Astrocyte of the cerebellum (primary cell): ENCODE data around the gene NHEJ1.

Experiments used
- DNase-seq: peaks from one replicate; pipeline ENCODE4 v3.0.0-alpha.2; 2011; ENCODE audit warnings: low read depth
- H3K4me3 ChIP-seq: 2 replicates; pipeline ENCODE4 v1.5.1; 2011; ENCODE audit warnings: mild to moderate bottlenecking, low read depth, low read length, moderate library complexity
- in situ Hi-C: cut with HindIII; loops from 2 replicates; pipeline ENCODE4 v1.10.0; 2017; ENCODE audit warnings: low sequenced_read_pairs
- TF ChIP-seq, protein P1 (sequence below): IDR thresholded peaks from 2 replicates; pipeline ENCODE4 v1.5.1; 2012; ENCODE audit warnings: low read length, low read depth, moderate library complexity, mild to moderate bottlenecking; ENCODE audit errors: missing control alignments

NHEJ1 gene

DNA sequence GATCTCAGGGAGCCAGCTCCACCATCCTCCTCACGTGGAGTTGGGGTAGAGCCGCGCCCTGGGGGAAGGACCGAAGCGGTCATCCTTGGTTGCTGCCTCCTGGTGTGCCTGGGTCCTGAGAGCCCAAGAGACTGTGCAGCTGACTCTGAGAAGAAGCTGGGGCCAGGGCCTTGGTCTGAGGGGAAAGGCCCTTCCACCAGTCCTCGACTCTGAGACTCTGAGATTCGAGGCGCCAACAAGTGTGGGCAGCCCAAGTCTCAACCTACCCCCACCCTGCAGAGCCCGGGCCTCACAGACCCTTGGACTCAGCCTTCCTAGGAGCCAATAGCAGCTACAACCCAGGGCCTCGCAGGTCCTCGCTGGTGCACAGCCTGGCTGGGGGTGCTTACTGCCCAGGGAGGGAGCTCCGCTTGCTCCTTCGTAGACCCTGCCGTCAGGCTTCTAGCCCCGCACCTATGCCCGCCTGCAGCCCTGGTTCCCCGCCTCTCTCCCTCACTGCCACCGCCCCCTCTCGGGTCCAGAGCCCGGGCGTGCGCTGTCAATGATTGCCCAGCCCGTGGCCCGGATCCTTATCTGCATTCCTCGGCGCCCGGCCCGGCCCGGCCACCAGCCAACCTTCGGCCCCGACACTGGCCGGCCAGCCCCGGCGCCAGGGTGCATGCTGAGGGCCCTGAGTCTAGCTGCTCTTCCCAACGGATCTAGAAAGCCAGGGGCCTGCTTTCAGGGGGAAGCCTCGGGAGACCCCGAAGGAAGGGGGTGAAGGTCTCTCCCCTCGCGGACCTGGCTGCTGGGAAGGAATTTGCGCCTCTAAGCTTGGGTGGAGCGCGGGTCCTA, 101.9 kb downstream of the NHEJ1 start:
- in situ Hi-C loops = no loop called here
- DNase-seq = no peak
- H3K4me3 ChIP-seq = no peak overlapping the region
- TF ChIP-seq, protein P1, sequence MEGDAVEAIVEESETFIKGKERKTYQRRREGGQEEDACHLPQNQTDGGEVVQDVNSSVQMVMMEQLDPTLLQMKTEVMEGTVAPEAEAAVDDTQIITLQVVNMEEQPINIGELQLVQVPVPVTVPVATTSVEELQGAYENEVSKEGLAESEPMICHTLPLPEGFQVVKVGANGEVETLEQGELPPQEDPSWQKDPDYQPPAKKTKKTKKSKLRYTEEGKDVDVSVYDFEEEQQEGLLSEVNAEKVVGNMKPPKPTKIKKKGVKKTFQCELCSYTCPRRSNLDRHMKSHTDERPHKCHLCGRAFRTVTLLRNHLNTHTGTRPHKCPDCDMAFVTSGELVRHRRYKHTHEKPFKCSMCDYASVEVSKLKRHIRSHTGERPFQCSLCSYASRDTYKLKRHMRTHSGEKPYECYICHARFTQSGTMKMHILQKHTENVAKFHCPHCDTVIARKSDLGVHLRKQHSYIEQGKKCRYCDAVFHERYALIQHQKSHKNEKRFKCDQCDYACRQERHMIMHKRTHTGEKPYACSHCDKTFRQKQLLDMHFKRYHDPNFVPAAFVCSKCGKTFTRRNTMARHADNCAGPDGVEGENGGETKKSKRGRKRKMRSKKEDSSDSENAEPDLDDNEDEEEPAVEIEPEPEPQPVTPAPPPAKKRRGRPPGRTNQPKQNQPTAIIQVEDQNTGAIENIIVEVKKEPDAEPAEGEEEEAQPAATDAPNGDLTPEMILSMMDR = no peak

DNA sequence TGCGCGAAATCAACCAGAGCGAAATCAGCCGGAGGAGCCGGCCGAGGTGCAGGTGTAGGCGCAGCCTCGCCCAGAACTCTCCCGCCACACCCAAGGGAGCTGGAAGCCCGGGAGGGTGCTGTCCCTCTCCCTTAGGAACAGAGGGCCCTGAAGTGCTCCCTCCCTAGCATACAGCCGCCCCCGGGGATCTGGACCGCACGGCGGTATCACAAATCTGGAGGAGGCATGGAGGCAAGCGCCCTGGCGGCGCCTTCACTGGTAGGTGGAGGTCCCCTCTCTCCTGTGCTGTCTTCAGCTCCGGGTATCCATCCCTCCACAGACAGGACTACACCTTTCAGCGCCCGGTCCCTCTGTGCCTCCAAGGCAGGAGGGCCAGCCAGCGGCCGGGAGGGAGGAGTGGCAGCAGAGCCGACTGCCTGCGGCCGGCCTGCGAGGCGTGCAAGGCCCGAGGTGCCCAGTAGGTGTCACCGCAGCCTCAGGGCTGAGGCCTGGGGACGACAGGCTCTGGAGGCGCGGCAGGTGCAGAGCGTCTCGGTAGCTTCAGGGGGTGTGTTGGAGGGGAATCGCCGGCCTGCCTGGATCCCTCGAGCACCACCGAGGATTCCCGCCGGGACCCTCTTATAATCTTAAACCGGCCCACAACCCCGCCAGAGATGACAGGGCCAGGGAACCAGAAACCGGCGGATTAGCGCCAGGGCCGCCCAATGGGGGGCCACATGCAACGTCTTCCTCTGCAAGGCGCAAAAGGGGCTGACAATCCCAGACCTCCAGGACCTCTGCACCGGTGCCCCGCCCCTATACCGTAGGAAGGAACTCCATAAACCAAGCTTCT, 102.7 kb downstream of the NHEJ1 start:
- no peak for DNase-seq
- H3K4me3 ChIP-seq = no peak overlapping the region
- in situ Hi-C loops = no loop called here
- TF ChIP-seq, protein P1 = peak; percentile 82

DNA sequence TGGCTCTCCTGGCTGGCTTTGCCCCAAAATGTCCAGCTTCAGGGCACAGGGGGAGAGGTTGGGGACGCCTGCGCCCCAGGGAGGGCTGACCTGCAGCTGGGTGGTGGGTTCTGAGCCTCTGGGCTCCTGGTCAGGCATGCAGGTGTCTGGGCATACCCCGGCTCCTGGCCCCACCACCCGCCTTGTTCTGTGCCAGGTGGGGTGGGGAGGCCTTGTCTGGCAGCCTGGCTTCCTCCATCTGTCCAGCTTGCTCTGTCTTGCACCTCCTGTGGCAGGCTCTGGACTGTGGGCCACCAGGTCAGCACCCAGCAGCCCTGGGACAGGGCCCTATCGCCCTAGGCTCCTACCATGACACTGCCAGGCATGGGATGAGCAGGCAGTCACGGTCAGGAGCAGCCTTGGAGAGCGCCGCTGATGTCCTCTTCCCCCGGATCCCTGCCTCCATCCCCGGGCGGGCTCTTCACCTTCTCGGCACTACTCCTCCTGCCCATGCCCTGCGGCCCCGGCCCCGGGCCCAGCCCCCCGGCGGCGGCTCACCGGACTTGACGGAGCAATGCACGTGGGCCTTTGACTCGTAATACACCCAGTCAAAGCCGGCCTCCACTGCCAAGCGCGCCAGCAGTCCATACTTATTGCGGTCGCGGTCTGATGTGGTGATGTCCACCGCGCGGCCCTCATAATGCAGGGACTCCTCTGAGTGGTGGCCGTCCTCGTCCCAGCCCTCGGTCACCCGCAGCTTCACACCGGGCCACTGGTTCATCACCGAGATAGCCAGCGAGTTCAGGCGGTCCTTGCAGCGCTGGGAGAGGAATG, 103.5 kb downstream of the NHEJ1 start:
- TF ChIP-seq, protein P1 = no peak
- no peak overlapping the region for H3K4me3 ChIP-seq
- in situ Hi-C loops = no loop called here
- no peak for DNase-seq

DNA sequence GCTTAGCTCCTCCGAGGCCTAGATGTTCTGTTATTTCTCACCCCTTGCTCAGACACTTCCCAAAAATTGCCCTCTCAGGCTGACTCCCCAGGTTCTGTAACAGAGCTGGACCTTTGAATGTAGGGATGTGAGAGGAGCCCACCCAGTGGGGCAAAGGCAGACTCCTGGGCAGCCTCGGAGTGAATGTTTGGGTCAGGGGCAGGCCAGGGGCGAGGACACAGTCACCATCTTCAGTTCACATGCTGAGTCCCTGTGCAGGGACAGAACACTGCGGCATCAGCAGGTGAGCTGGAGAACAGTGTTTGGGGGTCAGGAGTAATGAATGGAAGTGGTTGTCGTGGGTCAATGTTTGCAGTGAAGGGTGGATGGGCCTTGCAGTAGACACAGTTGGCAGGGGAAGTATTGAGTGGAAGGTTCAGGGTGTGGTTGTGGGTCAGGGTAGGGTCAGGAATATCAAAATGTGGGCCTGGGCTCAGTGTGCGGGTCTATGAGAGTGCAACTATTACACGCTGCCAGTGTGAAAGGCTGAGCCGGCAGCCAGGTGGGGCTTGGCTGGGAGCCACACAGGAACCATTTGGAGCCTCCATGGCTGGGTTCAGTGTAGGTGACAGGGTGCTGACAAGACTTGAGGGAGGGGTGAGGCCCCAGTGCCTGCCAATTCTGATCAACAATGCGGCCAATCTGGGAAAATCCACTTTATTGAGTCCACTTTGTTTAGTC, 104.3 kb downstream of the NHEJ1 start:
- H3K4me3 ChIP-seq = no peak overlapping the region
- no peak for DNase-seq
- TF ChIP-seq, protein P1 = no peak
- in situ Hi-C loops = no loop called here

DNA sequence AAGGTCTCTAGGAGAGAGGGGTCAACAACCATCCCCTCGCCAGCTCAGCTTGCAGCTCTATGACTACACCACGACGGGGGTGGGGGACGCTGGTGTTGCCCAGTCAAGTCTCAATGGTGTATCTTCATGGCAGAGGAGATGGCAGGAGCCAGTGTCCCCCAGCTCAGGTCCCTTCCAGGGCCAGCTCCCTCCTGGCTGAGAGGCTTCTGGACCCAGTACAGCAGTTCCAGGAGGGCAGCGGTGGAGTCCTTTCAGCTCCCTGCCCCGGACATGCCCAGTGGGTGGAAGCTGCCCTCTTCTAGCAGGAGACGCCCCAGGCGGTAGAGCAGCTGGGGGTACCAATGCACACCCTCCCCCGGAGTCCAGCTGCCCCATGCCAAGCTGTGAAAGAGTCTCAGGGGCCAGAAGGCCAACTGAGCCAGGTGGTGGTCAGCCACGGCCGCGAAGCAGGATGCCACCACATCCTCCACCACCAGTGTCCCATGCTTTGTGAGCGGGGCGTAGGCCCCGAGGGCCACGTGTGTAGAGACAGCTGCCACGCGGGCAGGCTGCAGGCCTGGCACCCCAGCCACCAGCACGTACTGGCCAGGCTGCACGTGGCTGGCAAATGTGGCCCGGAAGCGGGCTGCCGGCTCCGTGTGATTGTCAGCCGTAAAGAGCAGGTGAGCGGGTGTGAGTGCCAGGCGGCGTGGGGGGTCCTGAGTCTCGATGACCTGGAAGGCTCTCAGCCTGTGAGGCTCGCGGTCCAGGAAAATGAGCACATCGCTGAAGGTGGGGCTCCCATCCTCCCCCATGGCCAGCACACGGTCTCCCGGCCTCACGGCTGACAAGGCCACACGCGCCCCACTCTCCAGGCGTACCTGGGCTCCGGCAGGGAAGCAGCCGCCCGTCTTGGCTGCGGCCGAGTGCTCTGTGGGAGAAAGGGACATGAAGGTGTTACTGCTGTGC, 105.4 kb downstream of the NHEJ1 start:
- no peak overlapping the region for H3K4me3 ChIP-seq
- in situ Hi-C loops = loop anchor here (5.0 kb wide), 2 partner anchors 52 to 92 kb away; no protein-coding TSS in a partner anchor
- DNase-seq = no peak
- TF ChIP-seq, protein P1 = no peak
